GM21381 (cell line): ENCODE measurements around the gene SULT1A1.
"Not testable (repeated sequence)": the region's sequence is repeated elsewhere in the genome, so short reads cannot be mapped to it uniquely, and the experiment has no call there.

Experiments
- ATAC-seq: cut with Tn5 transposase; IDR thresholded peaks from one replicate; pipeline ENCODE4 v1.9.1; 2021; ENCODE audit warnings: mild to moderate bottlenecking, moderate library complexity; ENCODE audit not compliant: unreplicated experiment

SULT1A1 gene

GRCh38 chr16:28608867-28609596 is 812 bp downstream of the SULT1A1 start:
- ATAC-seq, result not testable (repeated sequence)

- ATAC-seq, result not testable (repeated sequence)
Observed at GRCh38 chr16:28608496-28608808, 1.4 kb downstream of the SULT1A1 start.

DNA sequence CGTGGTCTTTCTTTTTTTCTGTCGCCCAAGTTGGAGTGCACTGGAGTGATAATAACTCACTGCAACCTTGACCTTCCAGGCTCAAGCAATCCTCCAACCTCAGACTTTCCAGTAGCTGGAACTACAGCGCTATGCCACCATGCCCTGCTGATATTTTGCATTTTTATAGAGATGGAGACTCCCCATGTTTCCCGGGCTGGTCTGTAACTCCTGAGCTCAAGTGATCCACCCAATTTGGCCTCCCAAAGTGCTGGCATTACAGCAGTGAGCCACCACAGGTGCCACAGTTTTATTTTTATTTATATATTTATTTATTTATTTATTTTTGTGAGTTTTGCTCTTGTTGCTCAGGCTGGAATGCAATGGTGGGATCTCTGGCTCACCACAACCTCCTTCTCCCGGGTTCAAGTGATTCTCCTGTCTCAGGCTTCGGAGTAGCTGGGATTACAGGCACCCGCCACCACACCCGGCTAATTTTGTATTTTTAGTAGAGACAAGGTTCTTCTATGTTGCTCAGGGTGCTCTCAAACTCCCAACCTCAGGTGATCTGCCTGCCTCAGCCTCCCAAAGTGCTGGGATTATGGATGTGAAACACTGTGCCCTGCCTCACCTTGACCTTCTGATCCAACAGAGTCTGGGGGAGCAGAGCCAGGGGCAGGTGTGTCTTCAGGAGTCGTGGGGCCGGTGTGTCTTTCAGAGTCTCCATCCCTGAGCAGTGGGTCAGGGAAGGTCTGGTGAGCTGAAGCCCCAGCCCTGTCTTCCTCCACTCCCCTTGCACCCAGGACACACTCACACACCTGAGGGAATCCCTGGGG is 2.0 kb downstream of the SULT1A1 start:
- ATAC-seq, result not testable (repeated sequence)

GRCh38 chr16:28607116-28607623 is 2.7 kb downstream of the SULT1A1 start:
- ATAC-seq, result no peak

DNA sequence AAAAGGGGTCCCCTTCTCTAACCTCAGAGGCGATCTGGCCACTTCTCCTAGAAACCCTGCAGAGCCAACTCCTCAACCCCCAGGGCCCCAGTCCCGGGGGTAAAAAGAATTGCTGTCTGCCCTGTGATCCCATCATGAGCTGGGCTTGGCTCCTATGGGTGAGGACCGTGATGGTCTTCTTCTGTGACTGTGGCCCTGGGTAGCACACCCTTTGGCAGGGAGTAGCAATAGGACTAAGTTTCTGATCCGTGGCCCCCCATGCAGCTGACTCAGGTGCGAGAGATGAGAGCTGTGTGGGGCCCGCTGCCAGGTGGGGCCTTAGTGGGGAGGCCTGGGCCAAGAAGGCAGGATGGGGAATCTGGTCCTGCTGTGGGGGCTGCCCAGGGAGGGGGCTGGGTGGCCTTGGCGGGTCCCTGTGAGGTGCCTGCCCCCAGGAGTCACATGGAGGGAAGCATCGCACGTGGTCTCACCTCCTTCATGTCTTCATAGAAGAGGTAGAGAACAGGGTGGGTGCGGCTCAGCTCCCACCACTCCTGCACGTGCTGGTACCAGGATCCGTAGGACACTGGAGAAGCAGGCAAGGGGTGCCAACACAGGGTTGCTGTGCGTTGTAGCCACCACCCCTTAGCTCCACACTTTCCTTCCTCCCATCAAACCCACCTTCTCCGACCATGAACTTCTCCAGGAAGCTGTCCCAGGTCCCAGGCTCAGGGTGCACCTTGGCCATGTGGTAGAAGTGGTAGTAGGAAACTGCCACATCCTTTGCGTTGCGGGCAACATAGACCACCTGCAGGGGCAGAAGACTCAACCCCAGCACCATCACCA is 3.3 kb downstream of the SULT1A1 start:
- ATAC-seq, result no peak

DNA sequence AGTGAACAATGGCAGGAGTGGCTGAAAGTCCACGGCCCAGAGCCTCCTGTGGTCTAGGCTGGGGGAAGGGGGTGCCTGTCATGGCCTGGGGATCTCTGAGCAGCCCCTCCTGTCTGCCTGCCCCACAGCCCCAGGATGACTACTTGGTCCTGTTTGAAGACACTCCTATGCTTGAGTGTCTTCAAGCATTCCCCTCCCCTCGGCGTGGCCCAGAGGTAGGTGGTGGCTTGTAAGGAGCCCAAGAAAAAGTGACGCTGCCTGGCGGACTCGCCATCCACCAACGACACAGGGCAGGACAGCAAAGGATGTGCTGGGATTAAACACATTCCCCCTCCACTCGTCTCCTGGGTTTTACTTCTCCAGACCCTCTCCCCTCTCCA is 5.7 kb downstream of the SULT1A1 start:
- no peak for ATAC-seq

- ATAC-seq, result no peak
Observed at GRCh38 chr16:28603381-28604185, 6.3 kb downstream of the SULT1A1 start.

- no peak for ATAC-seq
Observed at GRCh38 chr16:28602529-28602928, 7.3 kb downstream of the SULT1A1 start.

DNA sequence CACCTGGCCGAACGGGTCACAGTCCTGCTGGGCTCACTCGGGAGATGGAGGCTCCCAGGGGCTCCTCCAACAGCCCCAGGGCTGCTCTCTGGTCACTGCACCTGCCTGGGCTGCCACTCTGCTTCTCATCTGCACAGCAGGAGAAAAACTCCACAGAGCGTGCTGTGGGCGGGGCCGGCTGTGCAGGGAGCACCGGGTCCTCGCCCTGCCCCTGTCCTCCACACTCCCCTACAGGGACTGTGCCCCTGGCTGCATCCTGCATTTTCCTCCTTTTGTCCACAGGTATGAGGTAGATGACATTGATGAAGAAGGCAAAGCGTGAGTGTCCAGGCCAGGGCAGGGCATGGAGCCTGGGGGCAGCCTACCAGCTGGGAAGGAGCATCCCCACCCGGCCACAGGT is 7.8 kb downstream of the SULT1A1 start:
- ATAC-seq, result not testable (repeated sequence)

GRCh38 chr16:28601589-28601988 is 8.3 kb downstream of the SULT1A1 start:
- ATAC-seq, result not testable (repeated sequence)

DNA sequence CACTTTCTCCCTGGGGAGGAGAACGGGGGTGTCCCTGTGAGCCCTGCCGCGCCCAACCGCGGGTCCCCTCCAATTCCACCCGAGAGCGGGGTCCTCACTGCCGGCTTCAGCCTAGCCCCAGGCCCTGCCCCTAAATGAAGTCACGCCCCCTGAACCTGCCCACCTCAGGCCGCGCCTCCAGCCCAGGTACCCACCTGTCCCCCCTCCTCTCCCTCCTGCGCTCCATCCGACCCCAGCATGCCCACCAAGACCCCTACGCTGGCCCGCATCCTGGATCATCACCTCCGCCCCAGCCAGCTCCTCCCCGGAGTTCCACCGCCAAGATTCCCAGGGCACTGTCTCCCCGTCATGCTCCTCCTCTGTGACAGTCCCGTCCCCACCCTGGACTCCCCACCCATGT is 8.9 kb downstream of the SULT1A1 start:
- not testable (repeated sequence) for ATAC-seq

- not testable (repeated sequence) for ATAC-seq
Observed at GRCh38 chr16:28599377-28600285, 10.2 kb downstream of the SULT1A1 start.

DNA sequence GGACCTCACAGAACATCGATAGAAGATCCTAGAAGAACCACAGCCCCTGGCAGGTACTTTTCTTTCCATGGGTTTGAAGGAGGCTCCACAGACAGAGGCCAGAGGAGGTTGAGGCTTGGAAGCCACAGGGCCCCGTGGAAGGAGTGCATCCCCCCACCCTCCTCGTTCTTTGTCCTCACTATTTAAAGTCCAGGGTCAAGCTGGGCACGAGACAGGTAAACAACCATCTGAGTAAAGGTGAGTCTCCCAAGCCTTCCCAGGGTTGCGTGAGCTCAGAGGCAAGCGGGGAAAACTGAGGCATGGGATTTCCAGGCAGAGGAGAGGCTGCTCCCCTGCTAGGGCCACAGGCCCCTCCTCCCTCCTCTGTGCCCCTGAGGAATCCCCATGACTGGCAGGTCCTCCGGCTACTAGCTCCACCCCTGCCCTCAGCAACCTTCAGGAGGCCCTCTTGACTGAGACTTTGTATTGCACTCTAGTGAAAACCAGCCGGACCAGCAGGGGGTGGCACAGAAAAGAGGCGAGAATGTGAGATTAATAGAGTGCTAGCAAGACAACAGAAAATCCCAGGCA is 12.1 kb downstream of the SULT1A1 start:
- ATAC-seq, result no peak

GRCh38 chr16:28596840-28597691 is 12.8 kb downstream of the SULT1A1 start, which contains the start of gene SULT1A2:
SULT1A2 (minus strand) TSS chr16:28597050; CDS start chr16:28595930, 1,120 bp downstream.
- no peak for ATAC-seq

DNA sequence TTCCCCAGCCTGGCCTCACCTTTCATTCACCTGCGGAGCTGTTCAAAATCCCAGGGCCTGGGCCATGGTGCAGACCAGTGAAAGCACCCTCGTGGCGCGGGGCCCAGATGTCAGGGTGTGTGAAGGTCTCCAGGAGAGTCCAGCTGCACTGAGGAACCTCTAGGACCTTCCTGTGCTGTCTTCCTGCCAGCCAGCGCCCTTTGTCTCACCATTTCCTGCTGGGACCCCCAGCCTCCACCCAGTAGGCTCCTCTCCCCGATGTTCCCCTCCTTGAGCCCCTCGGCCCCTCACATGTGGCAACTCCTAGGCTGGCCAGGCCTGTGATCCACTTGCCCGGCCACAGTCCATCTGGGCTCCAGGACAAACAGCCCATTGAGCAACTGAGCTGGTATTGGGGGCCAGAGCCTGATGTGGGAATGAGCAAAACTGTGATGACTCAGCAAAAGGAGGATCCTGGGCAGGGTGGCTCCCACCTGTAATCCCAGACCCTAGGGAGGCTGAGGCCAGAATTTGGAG is 13.7 kb downstream of the SULT1A1 start:
- no peak for ATAC-seq

- not testable (repeated sequence) for ATAC-seq
Observed at GRCh38 chr16:28595451-28595850, 14.4 kb downstream of the SULT1A1 start.

- no peak for ATAC-seq
Observed at GRCh38 chr16:28592979-28593553, 16.8 kb downstream of the SULT1A1 start.
